Subcutaneous adipose tissue (tissue), 4 donors: ENCODE measurements around the gene MYCT1. TPM values are rescaled to one million over a fixed set of nuclear protein-coding genes. Genes with fewer than 3 reads are reported as not detected.

ENCODE experiments used
- CTCF ChIP-seq: fragments of 450-650 bp; IDR thresholded peaks from one replicate; pipeline ENCODE4 v1.5.1; 2016; ENCODE audit warnings: low read depth, mild to moderate bottlenecking, control low read depth, antibody characterized with exemption, moderate library complexity
- total RNA-seq, 4 donors: library from RNA; depleted of rRNA; stranded (reverse); fragments of >200 nt; gene quantifications; one replicate each; pipeline ENCODE4 v1.1.0, GENCODE V29; 2016

The MYCT1 gene
- 10 to 100 TPM in 3 of 4 donors, 1 to 10 TPM in 1; 8.8 to 34.5 (median 23.7) TPM for total RNA-seq

GRCh38 chr6:152697634-152698033, at the start of gene MYCT1:
TSS of gene MYCT1 (plus strand) at chr6:152697897. CDS start at chr6:152697903, 6 bp downstream.
- no peak for TF ChIP-seq CTCF

GRCh38 chr6:152648105-152648504, 49.6 kb upstream of the MYCT1 start:
- no peak for TF ChIP-seq CTCF

- TF ChIP-seq CTCF = no peak
Observed at GRCh38 chr6:152651986-152652385, 45.7 kb upstream of the MYCT1 start.

GRCh38 chr6:152661776-152662175, 35.9 kb upstream of the MYCT1 start:
- TF ChIP-seq CTCF = no peak

- no peak for TF ChIP-seq CTCF
Observed at GRCh38 chr6:152669895-152670294, 27.8 kb upstream of the MYCT1 start.

GRCh38 chr6:152671171-152671570, 26.5 kb upstream of the MYCT1 start:
- no peak for TF ChIP-seq CTCF

- TF ChIP-seq CTCF = no peak
Observed at GRCh38 chr6:152673236-152673635, 24.5 kb upstream of the MYCT1 start.

GRCh38 chr6:152680151-152680550, 17.5 kb upstream of the MYCT1 start:
- no peak for TF ChIP-seq CTCF
